ENCODE measurements around the gene KIRREL3.

KIRREL3 gene

DNA sequence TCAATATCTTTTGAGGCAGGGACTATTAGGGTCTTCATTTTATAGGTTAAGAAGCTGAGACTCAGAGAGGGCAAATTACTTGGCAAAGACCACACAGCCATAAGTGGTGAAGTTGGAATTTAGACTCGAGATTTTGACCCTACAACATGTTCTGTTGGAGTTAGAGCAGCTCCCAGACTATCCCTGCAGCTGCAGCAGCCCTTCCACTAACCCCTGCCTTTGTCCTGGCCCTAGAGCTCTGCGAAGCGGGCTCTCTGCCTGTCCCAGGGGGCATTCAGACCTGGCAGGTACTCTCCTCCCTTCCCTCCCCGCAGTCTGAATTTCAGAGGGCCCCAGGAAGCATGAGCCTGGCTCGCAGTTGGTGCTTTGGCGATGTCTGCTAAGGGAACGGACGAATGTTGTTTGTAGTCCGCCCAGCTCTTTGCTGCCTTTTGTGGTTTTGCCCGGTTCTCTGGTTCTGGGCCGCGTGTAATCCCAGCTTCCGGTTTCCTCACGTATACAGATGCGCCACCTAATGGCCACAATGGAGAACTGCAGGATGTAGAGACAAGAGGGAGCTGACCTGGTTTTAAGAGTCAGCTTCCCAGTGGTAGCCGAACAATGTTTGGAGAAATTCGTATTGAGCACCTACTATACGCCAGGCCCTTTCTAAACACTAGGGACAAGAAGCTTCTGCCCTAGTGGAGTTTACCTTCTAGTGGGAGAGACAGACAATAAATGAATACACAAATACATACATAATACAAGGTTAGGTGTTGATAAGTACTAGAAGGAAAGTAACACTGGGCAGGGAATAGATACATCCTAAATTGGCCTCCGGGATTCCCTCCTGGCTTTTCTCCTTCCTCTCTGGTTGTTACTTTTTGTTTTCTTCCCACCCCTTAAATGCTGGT lies 519.9 kb downstream of the KIRREL3 start:
- TF ChIP-seq, protein P1, sequence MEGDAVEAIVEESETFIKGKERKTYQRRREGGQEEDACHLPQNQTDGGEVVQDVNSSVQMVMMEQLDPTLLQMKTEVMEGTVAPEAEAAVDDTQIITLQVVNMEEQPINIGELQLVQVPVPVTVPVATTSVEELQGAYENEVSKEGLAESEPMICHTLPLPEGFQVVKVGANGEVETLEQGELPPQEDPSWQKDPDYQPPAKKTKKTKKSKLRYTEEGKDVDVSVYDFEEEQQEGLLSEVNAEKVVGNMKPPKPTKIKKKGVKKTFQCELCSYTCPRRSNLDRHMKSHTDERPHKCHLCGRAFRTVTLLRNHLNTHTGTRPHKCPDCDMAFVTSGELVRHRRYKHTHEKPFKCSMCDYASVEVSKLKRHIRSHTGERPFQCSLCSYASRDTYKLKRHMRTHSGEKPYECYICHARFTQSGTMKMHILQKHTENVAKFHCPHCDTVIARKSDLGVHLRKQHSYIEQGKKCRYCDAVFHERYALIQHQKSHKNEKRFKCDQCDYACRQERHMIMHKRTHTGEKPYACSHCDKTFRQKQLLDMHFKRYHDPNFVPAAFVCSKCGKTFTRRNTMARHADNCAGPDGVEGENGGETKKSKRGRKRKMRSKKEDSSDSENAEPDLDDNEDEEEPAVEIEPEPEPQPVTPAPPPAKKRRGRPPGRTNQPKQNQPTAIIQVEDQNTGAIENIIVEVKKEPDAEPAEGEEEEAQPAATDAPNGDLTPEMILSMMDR (conservative IDR thresholded peaks at IDR 0.05; ENCODE audit: low read length): peak; percentile 95
- DNase-seq (ENCODE audit: low read depth): peak; percentile 85
- peak overlapping the region; percentile 29 for H3K4me3 ChIP-seq (ENCODE audit: low read length)

DNA sequence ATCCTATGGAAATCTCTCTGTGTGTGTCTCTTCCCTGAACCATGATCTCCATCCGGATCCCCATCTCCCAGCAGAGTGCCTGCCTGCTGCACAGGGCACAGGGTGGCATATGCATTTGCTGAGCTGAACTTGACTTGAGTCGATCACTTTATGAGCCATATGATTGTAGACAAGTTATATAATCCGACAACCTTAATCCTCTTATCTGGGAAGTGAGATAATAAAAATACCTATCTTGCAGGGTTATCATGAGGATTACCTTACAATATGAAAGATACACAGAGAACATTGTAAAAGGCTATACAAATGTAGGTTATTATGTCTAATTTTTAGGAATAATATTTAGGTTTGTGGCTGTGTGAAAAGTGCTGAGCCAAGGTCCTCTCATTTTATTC lies 520.6 kb downstream of the KIRREL3 start:
- no peak for DNase-seq (ENCODE audit: low read depth)
- TF ChIP-seq, protein P1 (conservative IDR thresholded peaks at IDR 0.05; ENCODE audit: low read length): no peak
- no peak overlapping the region for H3K4me3 ChIP-seq (ENCODE audit: low read length)

DNA sequence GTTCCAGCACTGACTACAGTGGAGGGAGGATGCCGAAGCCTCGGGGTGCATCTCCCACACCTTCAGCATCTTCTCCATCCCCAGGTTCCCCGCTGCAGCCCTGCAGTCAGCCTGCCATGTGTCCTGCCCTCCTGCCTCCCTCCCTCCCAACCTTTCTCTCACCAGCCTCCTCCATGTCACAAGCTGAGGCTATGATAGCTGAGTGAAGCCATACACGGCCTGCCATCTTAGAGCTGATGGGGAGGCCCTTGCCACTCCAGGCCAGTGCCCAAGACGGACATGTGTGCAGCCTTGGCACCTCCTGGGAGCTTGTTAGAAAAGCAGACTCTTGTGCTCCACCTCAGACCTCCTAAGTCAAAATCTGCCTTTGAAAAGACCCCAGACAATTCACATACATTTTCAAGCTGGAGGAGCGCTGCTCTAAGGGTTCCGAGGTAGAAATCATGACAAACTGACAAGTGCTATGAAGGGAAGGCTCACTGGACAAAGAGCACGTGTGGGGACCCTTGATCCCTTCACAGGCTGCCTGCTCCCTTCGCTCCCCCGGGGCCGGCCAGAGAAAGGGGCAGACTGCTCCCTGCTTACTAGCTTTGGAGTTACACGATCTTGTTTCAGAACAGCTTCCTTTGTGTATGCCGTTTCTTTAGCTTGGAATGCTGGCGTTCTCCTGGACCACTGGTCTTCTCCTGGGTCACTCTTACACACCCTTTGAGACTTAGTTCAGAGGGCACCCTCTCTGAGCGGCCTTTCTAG lies 521.2 kb downstream of the KIRREL3 start:
- no peak for DNase-seq (ENCODE audit: low read depth)
- TF ChIP-seq, protein P1 (conservative IDR thresholded peaks at IDR 0.05; ENCODE audit: low read length): no peak
- no peak overlapping the region for H3K4me3 ChIP-seq (ENCODE audit: low read length)

DNA sequence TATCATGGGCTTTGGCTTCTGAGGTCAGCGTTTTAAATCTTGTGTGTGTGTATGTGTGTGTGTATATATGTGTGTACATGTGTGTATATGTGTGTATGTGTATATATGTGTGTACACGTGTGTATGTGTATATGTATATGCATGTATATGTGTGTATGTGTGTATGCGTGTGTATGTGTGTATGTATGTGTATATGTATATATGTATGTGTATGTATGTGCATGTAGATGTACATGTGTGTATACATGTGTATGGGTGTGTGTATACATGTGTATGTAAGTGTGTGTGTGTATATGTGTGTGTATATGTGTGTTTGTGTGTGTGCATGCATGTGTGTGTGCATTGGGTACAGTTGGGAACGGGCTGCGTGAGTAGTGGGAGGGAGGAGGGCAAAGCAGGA lies 522.1 kb downstream of the KIRREL3 start:
- TF ChIP-seq, protein P1 (conservative IDR thresholded peaks at IDR 0.05; ENCODE audit: low read length): no peak
- H3K4me3 ChIP-seq (ENCODE audit: low read length): no peak overlapping the region
- DNase-seq (ENCODE audit: low read depth): no peak

DNA sequence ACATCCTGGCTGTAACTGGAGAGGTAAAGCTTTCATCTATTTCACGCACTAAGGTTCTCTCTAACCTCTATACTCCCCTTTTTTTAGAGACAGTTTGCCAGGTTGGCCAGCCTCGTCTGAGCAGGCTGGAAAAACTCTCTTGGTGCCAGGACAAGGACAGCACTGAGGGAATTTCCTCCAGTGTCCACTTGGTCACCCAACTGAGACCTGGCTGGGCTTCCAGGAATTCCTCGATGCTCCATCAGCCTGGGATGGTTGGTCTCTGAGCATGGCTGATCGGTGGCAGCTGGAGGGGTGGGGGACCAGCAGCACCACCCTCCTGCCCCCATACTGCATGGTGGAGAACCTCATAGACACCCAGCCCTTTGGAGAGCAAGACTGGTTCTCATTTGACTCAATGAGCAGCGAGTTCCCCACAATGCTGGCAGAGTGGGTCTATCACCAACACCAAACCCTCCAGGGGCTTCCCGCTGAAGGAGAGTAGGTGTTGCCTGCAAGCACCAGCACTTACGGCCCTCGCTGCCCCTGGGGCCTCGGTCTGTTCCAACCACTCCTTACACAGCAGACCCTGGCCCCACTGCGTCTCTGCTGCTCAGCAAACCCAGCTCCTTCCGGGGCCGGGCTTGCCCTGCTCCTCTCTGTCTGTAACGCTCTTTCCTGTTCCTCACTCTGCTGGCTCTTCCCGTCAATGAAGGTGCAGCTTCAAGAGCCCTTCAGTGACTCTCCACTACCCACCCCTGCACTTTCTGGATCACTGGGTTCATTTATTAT lies 522.9 kb downstream of the KIRREL3 start:
- no peak overlapping the region for H3K4me3 ChIP-seq (ENCODE audit: low read length)
- TF ChIP-seq, protein P1 (conservative IDR thresholded peaks at IDR 0.05; ENCODE audit: low read length): no peak
- DNase-seq (ENCODE audit: low read depth): no peak

DNA sequence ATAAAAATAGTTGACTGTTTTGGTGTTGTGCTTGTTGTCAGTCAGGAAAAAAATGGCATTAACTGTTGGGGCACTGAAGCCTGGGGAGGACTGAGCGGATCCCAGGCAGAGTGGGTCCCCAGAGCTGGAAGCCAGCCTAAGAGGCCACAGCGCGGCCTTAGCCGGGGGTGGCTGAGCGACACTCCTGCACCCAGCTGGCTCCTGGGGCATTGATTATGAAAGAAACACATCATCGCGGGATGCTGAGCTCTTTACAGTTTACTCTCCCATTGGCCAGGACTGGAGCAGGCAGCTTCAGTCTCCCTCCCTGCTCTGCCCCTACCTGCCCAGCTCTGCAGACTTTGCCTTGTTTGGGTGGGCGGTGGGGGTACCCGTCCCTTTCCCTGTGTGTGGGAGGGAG lies 523.6 kb downstream of the KIRREL3 start:
- TF ChIP-seq, protein P1 (conservative IDR thresholded peaks at IDR 0.05; ENCODE audit: low read length): no peak
- no peak for DNase-seq (ENCODE audit: low read depth)
- no peak overlapping the region for H3K4me3 ChIP-seq (ENCODE audit: low read length)

Measured in AG10803 (cell line).